HEK293 (cell line): Measurements from ENCODE around the gene RASD2.

ENCODE experiments used
- CTCF ChIA-PET: fragments of 350-600 bp; formaldehyde crosslinking; extraction: SDS; loops from one replicate; lab custom pipeline; 2021; ENCODE audit warnings: antibody characterized with exemption; lab: Yijun Ruan, JAX
- POLR2A ChIA-PET: fragments of 300-600 bp; formaldehyde crosslinking; extraction: SDS; loops from one replicate; lab custom pipeline; 2020; ENCODE audit warnings: antibody characterized with exemption, inconsistent platforms; lab: Yijun Ruan, JAX
- H3K27ac ChIP-seq: fragments of 200-500 bp; sonication (Bioruptor generic); 2 replicates; pipeline ENCODE4 v1.5.1; 2014; ENCODE audit warnings: low read depth, low read length, control low read depth, inconsistent platforms; ENCODE audit errors: extremely low read depth
- H3K36me3 ChIP-seq, 2 experiments: fragments of 200-500 bp in 1 of 2; sonication (Bioruptor generic) in 1 of 2; 1 replicate in 1 of 2; 2 replicates in 1 of 2; pipeline ENCODE4 v1.5.1; 2014 to 2017; ENCODE audit warnings: inconsistent platforms in 2 of 2, low read length in 2 of 2; ENCODE audit not compliant: control insufficient read depth in 2 of 2, insufficient read depth in 1 of 2
- H3K4me1 ChIP-seq: fragments of 200-500 bp; sonication (Bioruptor generic); 2 replicates; pipeline ENCODE4 v1.5.1; 2014; ENCODE audit warnings: mild to moderate bottlenecking, low read length, inconsistent platforms; ENCODE audit not compliant: control insufficient read depth, insufficient read depth
- H3K4me3 ChIP-seq: 2 replicates; pipeline ENCODE4 v1.5.1; 2011; ENCODE audit warnings: low read depth, mild to moderate bottlenecking, control low read depth, low read length, moderate library complexity
- H3K9me3 ChIP-seq: fragments of 200-500 bp; sonication (Bioruptor generic); 2 replicates; pipeline ENCODE4 v1.5.1; 2014; ENCODE audit warnings: low read depth, low read length, inconsistent platforms; ENCODE audit not compliant: control insufficient read depth, insufficient read depth
- BCL6B ChIP-seq: fragments of 450-650 bp; formaldehyde crosslinking; IDR thresholded peaks from 2 replicates; pipeline ENCODE4 v1.5.1; 2017; ENCODE audit warnings: missing biosample characterization, missing genetic modification characterization
- GLIS2 ChIP-seq: fragments of 450-650 bp; formaldehyde crosslinking; IDR thresholded peaks from 2 replicates; pipeline ENCODE4 v1.5.1; 2016; ENCODE audit warnings: missing biosample characterization, missing genetic modification characterization
- KLF16 ChIP-seq: fragments of 450-650 bp; formaldehyde crosslinking; IDR thresholded peaks from 2 replicates; pipeline ENCODE4 v1.5.1; 2017; ENCODE audit warnings: missing biosample characterization, missing genetic modification characterization
- KLF8 ChIP-seq: fragments of 450-650 bp; formaldehyde crosslinking; IDR thresholded peaks from 2 replicates; pipeline ENCODE4 v1.5.1; 2016; ENCODE audit warnings: missing biosample characterization, missing genetic modification characterization
- MYNN ChIP-seq: fragments of 450-650 bp; formaldehyde crosslinking; IDR thresholded peaks from 2 replicates; pipeline ENCODE4 v1.5.1; 2016; ENCODE audit warnings: missing biosample characterization, missing genetic modification characterization, borderline replicate concordance
- MZF1 ChIP-seq: fragments of 450-650 bp; formaldehyde crosslinking; IDR thresholded peaks from 2 replicates; pipeline ENCODE4 v1.5.1; 2017; ENCODE audit warnings: missing biosample characterization, missing genetic modification characterization, borderline replicate concordance
- REST ChIP-seq: fragments of 450-650 bp; formaldehyde crosslinking; IDR thresholded peaks from 2 replicates; pipeline ENCODE4 v1.5.1; 2016; ENCODE audit warnings: missing biosample characterization, missing genetic modification characterization
- TRIM28 ChIP-seq: IDR thresholded peaks from 2 replicates; pipeline ENCODE4 v1.6.1; 2011; ENCODE audit warnings: low read length, control low read depth, borderline replicate concordance
- YY1 ChIP-seq: fragments of 450-650 bp; formaldehyde crosslinking; IDR thresholded peaks from 2 replicates; pipeline ENCODE4 v1.5.1; 2018; ENCODE audit warnings: missing biosample characterization, missing genetic modification characterization
- ZNF132 ChIP-seq: fragments of 450-650 bp; formaldehyde crosslinking; IDR thresholded peaks from 2 replicates; pipeline ENCODE4 v1.5.1; 2017; ENCODE audit warnings: missing biosample characterization, missing genetic modification characterization, borderline replicate concordance
- ZNF266 ChIP-seq: fragments of 450-650 bp; formaldehyde crosslinking; IDR thresholded peaks from 2 replicates; pipeline ENCODE4 v1.5.1; 2016; ENCODE audit warnings: missing biosample characterization, missing genetic modification characterization, low read depth
- ZNF366 ChIP-seq: fragments of 450-650 bp; formaldehyde crosslinking; conservative IDR thresholded peaks from 2 replicates; pipeline ENCODE4 v1.5.1; 2016; ENCODE audit warnings: missing biosample characterization, missing genetic modification characterization
- ZNF426 ChIP-seq: fragments of 450-650 bp; formaldehyde crosslinking; IDR thresholded peaks from 2 replicates; pipeline ENCODE4 v1.5.1; 2017; ENCODE audit warnings: missing biosample characterization, missing genetic modification characterization, mild to moderate bottlenecking, inconsistent platforms, moderate library complexity
- ZNF660 ChIP-seq: fragments of 450-650 bp; IDR thresholded peaks from 2 replicates; pipeline ENCODE4 v1.5.1; 2018; ENCODE audit warnings: missing biosample characterization, mild to moderate bottlenecking, missing genetic modification characterization
- ZNF76 ChIP-seq: fragments of 450-650 bp; formaldehyde crosslinking; IDR thresholded peaks from 2 replicates; pipeline ENCODE4; 2016; ENCODE audit warnings: low read depth, missing biosample characterization, missing genetic modification characterization, borderline replicate concordance
- TF ChIP-seq, protein P1 (sequence below): fragments of 450-650 bp; formaldehyde crosslinking; IDR thresholded peaks from 2 replicates; pipeline ENCODE4 v1.5.1; 2016; ENCODE audit warnings: missing biosample characterization, missing genetic modification characterization
- TF ChIP-seq, protein P2 (sequence below): fragments of 450-650 bp; formaldehyde crosslinking; IDR thresholded peaks from 2 replicates; pipeline ENCODE4 v1.5.0; 2017; ENCODE audit warnings: missing biosample characterization, missing genetic modification characterization, borderline replicate concordance
- TF ChIP-seq, protein P3 (sequence below): fragments of 450-650 bp; formaldehyde crosslinking; conservative IDR thresholded peaks from 2 replicates; pipeline ENCODE4 v1.5.1; 2016; ENCODE audit warnings: low read depth, missing biosample characterization, missing genetic modification characterization

The RASD2 gene

GRCh38 chr22:35523167-35523947 is 17.3 kb upstream of the RASD2 start:
- Histone ChIP-seq H3K36me3 (no peaks in the 10 kb centered on the region), H3K4me3 (no peak overlapping the region), H3K9me3 (no peaks in the 10 kb centered on the region), H3K4me1 (no peaks in the 10 kb centered on the region), H3K27ac (no peak overlapping the region)
- TF ChIP-seq YY1 (tag by site-specific recombination) (no peak), KLF16 (tag by site-specific recombination) (no peak), REST (tag by site-specific recombination) (no peak), MZF1 (tag by site-specific recombination) (no peak), ZNF132 (tag by site-specific recombination) (no peak), GLIS2 (tag by site-specific recombination) (no peak), KLF8 (tag by site-specific recombination) (no peak), ZNF266 (tag by site-specific recombination) (no peak), MYNN (tag by site-specific recombination) (no peak), BCL6B (no peak), TRIM28 (no peak), ZNF660 (tag by site-specific recombination) (no peak)
- TF ChIP-seq, protein P1, sequence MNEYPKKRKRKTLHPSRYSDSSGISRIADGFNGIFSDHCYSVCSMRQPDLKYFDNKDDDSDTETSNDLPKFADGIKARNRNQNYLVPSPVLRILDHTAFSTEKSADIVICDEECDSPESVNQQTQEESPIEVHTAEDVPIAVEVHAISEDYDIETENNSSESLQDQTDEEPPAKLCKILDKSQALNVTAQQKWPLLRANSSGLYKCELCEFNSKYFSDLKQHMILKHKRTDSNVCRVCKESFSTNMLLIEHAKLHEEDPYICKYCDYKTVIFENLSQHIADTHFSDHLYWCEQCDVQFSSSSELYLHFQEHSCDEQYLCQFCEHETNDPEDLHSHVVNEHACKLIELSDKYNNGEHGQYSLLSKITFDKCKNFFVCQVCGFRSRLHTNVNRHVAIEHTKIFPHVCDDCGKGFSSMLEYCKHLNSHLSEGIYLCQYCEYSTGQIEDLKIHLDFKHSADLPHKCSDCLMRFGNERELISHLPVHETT, result no peak
- TF ChIP-seq, protein P2, sequence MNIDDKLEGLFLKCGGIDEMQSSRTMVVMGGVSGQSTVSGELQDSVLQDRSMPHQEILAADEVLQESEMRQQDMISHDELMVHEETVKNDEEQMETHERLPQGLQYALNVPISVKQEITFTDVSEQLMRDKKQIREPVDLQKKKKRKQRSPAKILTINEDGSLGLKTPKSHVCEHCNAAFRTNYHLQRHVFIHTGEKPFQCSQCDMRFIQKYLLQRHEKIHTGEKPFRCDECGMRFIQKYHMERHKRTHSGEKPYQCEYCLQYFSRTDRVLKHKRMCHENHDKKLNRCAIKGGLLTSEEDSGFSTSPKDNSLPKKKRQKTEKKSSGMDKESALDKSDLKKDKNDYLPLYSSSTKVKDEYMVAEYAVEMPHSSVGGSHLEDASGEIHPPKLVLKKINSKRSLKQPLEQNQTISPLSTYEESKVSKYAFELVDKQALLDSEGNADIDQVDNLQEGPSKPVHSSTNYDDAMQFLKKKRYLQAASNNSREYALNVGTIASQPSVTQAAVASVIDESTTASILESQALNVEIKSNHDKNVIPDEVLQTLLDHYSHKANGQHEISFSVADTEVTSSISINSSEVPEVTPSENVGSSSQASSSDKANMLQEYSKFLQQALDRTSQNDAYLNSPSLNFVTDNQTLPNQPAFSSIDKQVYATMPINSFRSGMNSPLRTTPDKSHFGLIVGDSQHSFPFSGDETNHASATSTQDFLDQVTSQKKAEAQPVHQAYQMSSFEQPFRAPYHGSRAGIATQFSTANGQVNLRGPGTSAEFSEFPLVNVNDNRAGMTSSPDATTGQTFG (tag by site-specific recombination), result no peak
- ChIA-PET CTCF (interaction anchor here (0.6 to 1.8 kb wide), 2 partner anchors 11 to 60 kb away, joined by 3 to 5 read pairs; no protein-coding TSS in a partner anchor), POLR2A (no interaction called here)

- TF ChIP-seq ZNF366 (tag by site-specific recombination), result no peak
- no peak for TF ChIP-seq ZNF426
- TF ChIP-seq ZNF76 (tag by site-specific recombination), result no peak
- TF ChIP-seq, protein P3, sequence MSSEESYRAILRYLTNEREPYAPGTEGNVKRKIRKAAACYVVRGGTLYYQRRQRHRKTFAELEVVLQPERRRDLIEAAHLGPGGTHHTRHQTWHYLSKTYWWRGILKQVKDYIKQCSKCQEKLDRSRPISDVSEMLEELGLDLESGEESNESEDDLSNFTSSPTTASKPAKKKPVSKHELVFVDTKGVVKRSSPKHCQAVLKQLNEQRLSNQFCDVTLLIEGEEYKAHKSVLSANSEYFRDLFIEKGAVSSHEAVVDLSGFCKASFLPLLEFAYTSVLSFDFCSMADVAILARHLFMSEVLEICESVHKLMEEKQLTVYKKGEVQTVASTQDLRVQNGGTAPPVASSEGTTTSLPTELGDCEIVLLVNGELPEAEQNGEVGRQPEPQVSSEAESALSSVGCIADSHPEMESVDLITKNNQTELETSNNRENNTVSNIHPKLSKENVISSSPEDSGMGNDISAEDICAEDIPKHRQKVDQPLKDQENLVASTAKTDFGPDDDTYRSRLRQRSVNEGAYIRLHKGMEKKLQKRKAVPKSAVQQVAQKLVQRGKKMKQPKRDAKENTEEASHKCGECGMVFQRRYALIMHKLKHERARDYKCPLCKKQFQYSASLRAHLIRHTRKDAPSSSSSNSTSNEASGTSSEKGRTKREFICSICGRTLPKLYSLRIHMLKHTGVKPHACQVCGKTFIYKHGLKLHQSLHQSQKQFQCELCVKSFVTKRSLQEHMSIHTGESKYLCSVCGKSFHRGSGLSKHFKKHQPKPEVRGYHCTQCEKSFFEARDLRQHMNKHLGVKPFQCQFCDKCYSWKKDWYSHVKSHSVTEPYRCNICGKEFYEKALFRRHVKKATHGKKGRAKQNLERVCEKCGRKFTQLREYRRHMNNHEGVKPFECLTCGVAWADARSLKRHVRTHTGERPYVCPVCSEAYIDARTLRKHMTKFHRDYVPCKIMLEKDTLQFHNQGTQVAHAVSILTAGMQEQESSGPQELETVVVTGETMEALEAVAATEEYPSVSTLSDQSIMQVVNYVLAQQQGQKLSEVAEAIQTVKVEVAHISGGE (tag by site-specific recombination), result no peak
- no peaks in the 10 kb centered on the region for H3K9me3 ChIP-seq
- no peaks in the 10 kb centered on the region for H3K4me1 ChIP-seq
- CTCF ChIA-PET, result interaction anchor here (0.5 to 1.8 kb wide), 3 partner anchors 10 to 159 kb away, joined by 3 to 5 read pairs (median 3); no protein-coding TSS in a partner anchor
- H3K4me3 ChIP-seq, result no peak overlapping the region
- no peaks in the 10 kb centered on the region for H3K36me3 ChIP-seq
- POLR2A ChIA-PET, result no interaction called here
- H3K27ac ChIP-seq, result no peak overlapping the region
Observed at GRCh38 chr22:35524966-35525686, 15.5 kb upstream of the RASD2 start.
